Activated CD4-positive, alpha-beta memory T cell treated with anti-CD3 and anti-CD28 coated beads, Interleukin-2, amount 10 ng/mL, durations not matched to agents 7 days and 5 days (primary cell): ENCODE data around the gene EVA1A. TPM values are rescaled to one million over a fixed set of nuclear protein-coding genes. Genes with fewer than 3 reads are reported as not detected.

ENCODE experiments used
- CTCF ChIA-PET: fragments of 350-600 bp; sonication (Branson Sonifier 250); formaldehyde crosslinking; loops from one replicate; lab custom pipeline; 2021; ENCODE audit warnings: antibody characterized with exemption, inconsistent platforms; lab: Charles Lee
- POLR2A ChIA-PET: fragments of 350-600 bp; sonication (Branson Sonifier 250); formaldehyde crosslinking; loops from one replicate; lab custom pipeline; 2021; ENCODE audit warnings: antibody characterized with exemption; lab: Charles Lee
- DNase-seq: peaks from one replicate; pipeline ENCODE4 v3.0.0-alpha.2; 2020
- H3K27ac Mint-ChIP-seq: one replicate; pipeline ENCODE4 v1.8.0; 2021; ENCODE audit warnings: mild to moderate bottlenecking, mixed read lengths
- H3K27me3 Mint-ChIP-seq: one replicate; pipeline ENCODE4 v1.8.0; 2021; ENCODE audit warnings: mixed read lengths
- H3K36me3 Mint-ChIP-seq: one replicate; pipeline ENCODE4 v1.8.0; 2021; ENCODE audit warnings: low read depth, mixed read lengths
- H3K4me1 Mint-ChIP-seq: one replicate; pipeline ENCODE4 v1.8.0; 2021; ENCODE audit warnings: mixed read lengths
- H3K4me3 Mint-ChIP-seq: one replicate; pipeline ENCODE4 v1.8.0; 2021; ENCODE audit warnings: mild to moderate bottlenecking, mixed read lengths
- H3K9me3 Mint-ChIP-seq: one replicate; pipeline ENCODE4 v1.8.0; 2021; ENCODE audit warnings: mixed read lengths
- total RNA-seq, 2 experiments: library from RNA; stranded (reverse); gene quantifications; one replicate each; pipeline ENCODE4 v1.2.3, GENCODE V29; 2021

The EVA1A gene
- total RNA-seq, 2 experiments from 2014 or later = not detected

DNA sequence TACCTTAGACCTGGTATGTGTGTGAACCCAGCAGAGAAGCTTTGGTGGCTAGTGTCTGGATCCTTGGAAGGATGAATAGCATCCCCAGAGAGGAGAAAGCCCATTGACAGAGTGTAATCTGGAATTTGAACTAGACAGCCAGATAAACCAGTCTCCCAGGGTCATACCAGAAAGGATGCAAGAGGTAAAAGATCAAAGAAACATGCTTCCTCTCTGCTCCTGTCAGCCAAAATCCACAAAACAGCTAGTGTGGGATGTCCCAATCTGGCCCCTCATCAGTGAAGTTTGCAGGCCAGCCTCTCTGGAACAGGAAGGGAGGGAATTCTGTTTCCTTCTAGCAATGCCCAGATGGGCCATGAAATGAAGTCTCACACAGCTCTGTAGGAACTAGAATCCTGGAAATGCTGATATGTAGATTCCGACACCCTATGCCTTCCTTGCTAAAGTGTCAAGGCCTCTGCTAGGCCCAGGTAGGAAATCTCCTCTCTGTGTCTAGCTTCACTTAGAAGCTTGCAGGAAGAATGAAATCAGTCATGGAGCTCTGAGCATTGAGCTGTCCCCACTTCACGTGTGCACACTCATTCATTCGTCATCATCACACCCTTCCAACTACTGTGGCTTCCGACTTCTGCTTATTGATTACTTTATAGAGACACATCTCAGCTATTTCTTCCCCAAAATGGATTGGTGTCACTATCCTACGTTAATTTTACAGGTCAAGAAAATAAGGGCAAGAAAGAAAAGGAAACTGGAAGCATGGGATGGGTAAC, 38.0 kb downstream of the EVA1A start:
- Mint-ChIP-seq H3K36me3 (no peaks in the 10 kb centered on the region), H3K27me3 (peaks cover 13% of the 10 kb centered on the region), H3K27ac (no peak overlapping the region), H3K9me3 (no peaks in the 10 kb centered on the region), H3K4me1 (peaks cover 5% of the 10 kb centered on the region), H3K4me3 (no peak overlapping the region)
- CTCF ChIA-PET = no interaction called here
- DNase-seq = no peak
- POLR2A ChIA-PET = no interaction called here

DNA sequence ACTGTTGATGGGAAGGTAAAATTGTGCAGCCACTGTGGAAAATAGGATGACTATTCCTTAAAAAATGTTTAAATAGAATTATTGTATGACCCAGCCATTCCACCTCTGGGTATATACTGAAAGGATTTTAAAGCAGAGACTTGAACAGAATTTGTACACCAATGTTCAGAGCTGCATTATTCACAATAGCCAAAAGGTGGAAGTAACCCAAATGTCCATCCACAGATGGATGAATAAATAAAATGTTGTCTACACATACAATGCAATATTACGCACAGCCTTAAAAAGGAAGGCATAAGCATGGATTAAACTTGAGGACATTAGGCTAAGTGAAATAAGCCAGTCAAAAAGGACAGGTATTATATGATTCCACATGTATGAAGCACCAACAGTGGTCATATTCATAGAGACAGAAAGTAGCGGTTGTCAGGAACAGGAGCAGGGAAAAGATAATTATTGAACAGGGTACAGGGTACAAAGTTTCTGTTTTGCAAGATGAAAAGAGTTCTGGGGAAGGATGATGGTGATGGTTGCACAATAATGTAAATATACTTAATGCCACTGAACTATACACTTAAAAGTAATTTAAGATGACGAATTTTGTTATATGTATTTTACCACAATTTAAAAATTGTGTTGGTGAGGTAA, 39.4 kb downstream of the EVA1A start:
- Mint-ChIP-seq H3K4me1 (peaks cover 5% of the 10 kb centered on the region), H3K36me3 (no peaks in the 10 kb centered on the region), H3K9me3 (no peaks in the 10 kb centered on the region), H3K4me3 (no peak overlapping the region), H3K27me3 (peaks cover 11% of the 10 kb centered on the region), H3K27ac (no peak overlapping the region)
- CTCF ChIA-PET = no interaction called here
- DNase-seq = no peak
- POLR2A ChIA-PET = no interaction called here

DNA sequence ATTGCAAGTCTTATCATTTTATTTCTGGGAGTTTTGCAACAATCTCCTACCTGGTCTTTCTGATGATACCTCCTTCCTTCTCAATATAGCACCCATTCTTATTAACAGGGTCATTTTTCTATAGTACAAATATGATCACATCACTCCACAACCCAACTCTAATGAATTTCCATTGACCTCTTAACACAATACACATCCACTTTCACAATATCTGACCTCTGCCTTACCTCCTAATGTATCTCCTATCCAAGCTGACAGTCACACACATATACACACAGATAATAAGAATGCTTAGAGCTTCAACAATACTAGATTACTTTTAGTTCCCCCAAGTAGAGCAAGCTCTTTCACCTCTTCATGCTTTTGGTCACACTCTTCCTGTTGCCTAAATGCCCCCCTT, 40.9 kb downstream of the EVA1A start:
- no peak for DNase-seq
- ChIA-PET CTCF (no interaction called here), POLR2A (no interaction called here)
- no peaks in the 10 kb centered on the region for H3K9me3 Mint-ChIP-seq
- H3K27me3 Mint-ChIP-seq = peaks cover 13% of the 10 kb centered on the region
- H3K4me1 Mint-ChIP-seq = peaks cover 2% of the 10 kb centered on the region
- H3K36me3 Mint-ChIP-seq = no peaks in the 10 kb centered on the region
- no peak overlapping the region for H3K27ac Mint-ChIP-seq
- H3K4me3 Mint-ChIP-seq = no peak overlapping the region

DNA sequence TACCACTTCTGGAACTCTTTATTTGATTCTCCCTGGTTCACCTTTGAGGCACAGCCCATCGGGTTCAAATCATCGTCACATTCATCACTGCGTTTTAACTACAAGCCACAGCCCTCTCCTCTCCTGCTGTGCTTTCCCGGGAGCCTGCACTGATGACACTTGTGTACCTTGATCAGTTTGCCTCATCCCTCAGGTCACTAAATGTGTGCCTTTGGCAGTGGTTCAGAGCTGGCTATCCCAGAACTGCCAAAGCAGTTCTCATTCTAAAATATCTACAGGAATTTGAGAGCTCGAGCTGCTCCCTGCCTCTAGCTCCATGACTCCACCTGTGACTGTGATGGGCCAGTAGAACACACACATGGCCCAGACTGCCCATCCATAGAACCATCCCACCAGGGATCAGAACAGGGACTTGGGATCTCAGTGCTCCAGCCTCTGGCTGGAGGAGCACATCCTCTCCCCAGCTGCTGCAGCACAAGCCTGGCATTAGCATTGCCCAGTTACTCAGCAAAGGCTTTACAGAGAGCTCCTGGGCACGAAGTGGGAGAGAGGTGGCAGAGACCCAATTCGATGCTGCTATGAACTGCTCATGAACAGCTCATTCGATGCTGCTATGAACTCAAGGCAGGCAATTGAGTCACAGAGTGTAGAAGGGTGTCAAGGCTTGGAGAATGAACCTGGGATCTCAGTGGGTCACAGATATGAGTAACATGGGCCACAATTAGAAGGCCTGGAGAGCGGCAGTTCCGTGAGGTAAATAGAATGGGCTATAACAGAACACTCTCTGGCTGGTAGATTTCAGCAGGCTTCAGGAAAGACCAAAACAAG, 41.9 kb downstream of the EVA1A start:
- Mint-ChIP-seq H3K27me3 (peaks cover 13% of the 10 kb centered on the region), H3K36me3 (no peaks in the 10 kb centered on the region), H3K27ac (no peak overlapping the region), H3K4me3 (no peak overlapping the region), H3K9me3 (no peaks in the 10 kb centered on the region), H3K4me1 (peaks cover 2% of the 10 kb centered on the region)
- no peak for DNase-seq
- POLR2A ChIA-PET = no interaction called here
- CTCF ChIA-PET = no interaction called here

DNA sequence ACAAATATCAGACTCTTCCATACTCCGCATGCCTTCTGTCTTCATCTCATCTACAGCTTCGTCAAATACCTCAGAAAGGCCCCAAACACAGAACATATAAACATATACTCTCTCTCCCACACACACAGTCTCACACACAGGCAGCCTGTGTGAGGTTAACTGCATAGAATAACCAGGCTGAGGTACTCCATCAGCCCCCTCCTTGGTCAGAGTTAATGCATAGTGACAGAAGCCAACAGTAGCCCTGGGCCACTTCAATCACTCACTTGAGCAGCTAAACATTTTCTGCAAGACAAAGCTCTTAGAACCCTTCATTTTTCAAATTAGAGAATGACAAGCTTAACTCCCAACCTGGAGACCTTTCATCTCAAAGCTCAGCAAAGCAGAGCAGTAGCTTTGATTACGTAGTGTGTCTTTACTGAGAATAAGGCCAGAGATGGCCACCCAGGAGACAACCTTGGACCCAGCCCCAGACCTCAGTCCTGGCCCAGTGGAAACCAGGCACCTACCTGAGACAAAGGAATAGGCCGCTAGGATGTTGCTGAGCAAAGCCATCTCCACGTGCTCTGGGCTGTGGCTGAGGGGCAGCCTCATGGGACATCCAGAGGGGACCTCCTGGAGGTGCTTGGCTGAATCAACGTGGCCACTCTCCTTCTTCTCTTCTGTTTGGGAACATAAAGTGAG, 43.0 kb downstream of the EVA1A start:
- DNase-seq = no peak
- Mint-ChIP-seq H3K27me3 (peaks cover 10% of the 10 kb centered on the region), H3K27ac (no peak overlapping the region), H3K9me3 (no peaks in the 10 kb centered on the region), H3K4me1 (no peaks in the 10 kb centered on the region), H3K4me3 (no peak overlapping the region), H3K36me3 (no peaks in the 10 kb centered on the region)
- POLR2A ChIA-PET = no interaction called here
- CTCF ChIA-PET = no interaction called here

DNA sequence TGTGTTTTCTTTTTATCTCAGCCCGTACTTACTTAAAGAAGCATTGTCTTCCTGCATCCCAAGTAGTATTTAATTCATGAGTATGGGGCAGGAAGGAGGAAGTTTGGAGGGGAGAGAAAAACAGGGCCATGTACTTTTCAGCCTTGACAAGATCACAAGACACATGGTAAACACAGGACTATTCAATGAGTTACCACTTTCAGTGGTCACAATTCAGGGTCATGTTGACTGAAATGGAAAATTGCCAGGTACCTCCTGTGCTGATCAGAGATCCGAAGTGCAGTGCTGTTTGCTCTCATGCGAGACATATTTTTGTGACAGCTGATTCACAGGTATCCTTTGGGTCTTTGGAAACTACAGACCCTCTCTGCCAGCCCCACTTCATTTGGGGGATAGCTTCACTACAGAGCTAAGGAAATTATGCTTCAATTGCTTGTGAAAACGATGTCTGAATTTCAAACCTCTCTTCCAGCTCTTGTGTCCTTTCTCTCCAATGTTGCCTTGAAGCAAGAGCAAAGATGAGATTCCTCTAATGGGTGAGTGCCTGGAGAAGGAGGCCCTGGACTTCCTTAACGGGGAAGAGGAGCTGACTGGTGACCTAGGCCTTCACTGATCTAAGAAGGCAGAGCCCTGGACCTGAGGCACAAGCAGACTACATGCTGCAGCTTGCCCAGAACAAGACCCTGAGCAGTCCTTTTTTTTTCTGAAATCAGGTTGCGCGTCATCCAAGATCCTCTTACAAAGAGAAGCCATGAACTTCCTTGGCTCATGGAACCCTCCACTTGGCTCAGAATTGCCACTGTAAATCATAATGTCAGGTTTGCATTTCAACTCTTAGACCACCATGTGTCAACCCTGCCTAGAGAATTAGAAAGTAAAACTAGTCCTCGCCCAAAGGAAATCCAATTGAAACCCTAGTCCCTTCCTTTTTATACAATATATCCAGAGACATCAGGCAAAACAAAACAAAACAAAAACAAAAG, 44.1 kb downstream of the EVA1A start:
- no peak overlapping the region for H3K4me3 Mint-ChIP-seq
- DNase-seq = no peak
- peaks cover 5% of the 10 kb centered on the region for H3K9me3 Mint-ChIP-seq
- H3K4me1 Mint-ChIP-seq = no peaks in the 10 kb centered on the region
- H3K36me3 Mint-ChIP-seq = no peaks in the 10 kb centered on the region
- no peak overlapping the region for H3K27ac Mint-ChIP-seq
- CTCF ChIA-PET = no interaction called here
- POLR2A ChIA-PET = no interaction called here
- peaks cover 13% of the 10 kb centered on the region for H3K27me3 Mint-ChIP-seq

DNA sequence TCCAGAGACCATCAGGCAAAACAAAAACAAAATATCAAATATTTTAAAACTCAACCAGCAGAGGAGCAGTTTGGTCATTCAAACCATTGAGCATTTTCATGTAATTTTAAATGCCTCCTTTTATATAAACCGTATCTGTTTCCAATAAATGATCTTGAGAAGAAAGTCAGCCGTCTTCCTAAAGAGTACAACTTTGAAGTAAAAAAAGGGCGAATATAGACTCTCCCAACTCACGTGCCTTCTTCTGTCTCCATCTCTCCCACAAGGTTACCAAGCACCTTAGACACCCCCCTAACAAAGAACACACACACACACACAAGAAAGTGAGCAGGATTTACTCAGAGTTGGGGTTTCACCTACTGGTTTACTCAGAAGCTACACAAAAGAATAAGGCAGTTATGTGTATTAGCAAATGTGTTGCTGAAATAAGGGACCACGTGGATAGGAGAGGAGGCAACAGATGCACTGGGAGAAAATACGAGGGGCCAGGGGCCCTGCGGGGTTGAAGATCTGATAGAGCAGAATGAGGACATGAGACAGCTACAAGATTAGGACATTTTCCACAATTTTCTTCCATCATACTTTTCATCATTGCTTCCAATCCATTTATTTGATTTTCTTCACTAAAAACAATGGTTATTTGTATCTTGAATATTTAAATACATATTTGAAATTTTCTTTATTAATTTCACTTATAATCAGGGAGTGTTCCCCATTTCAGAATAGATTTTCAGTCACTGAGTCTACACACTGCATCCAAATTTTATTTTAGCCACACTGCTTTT, 45.0 kb downstream of the EVA1A start:
- DNase-seq = no peak
- Mint-ChIP-seq H3K4me1 (no peaks in the 10 kb centered on the region), H3K9me3 (peaks cover 5% of the 10 kb centered on the region), H3K27me3 (peaks cover 12% of the 10 kb centered on the region), H3K27ac (no peak overlapping the region), H3K4me3 (no peak overlapping the region), H3K36me3 (no peaks in the 10 kb centered on the region)
- ChIA-PET POLR2A (no interaction called here), CTCF (no interaction called here)

DNA sequence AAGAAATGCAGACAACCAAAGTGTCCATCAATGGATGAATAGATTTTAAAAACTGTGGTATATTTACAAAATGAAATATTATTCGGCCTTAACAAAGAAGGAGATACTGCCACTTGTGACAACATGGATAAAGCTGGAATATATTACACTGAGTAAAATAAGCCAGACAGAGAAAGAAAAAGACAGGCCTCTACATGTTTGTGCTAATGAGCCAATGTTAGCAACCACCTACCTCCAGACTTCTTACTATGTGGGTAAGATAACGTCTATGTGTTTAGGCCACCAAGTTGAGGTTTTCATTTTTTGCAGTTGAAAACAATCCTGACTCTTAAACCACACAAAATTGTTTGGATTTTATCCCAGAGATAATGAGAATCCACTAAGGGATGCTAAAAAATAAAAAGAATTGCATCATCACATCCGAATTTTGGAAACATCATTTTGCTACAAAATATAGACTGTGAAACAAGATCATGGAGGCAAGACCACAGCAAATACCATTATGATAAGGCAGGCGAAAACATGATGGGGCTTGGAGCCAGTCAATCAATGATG, 47.0 kb downstream of the EVA1A start:
- ChIA-PET POLR2A (no interaction called here), CTCF (no interaction called here)
- no peak overlapping the region for H3K27ac Mint-ChIP-seq
- no peak for DNase-seq
- peaks cover 9% of the 10 kb centered on the region for H3K27me3 Mint-ChIP-seq
- H3K4me3 Mint-ChIP-seq = no peak overlapping the region
- peaks cover 7% of the 10 kb centered on the region for H3K9me3 Mint-ChIP-seq
- H3K36me3 Mint-ChIP-seq = no peaks in the 10 kb centered on the region
- no peaks in the 10 kb centered on the region for H3K4me1 Mint-ChIP-seq

DNA sequence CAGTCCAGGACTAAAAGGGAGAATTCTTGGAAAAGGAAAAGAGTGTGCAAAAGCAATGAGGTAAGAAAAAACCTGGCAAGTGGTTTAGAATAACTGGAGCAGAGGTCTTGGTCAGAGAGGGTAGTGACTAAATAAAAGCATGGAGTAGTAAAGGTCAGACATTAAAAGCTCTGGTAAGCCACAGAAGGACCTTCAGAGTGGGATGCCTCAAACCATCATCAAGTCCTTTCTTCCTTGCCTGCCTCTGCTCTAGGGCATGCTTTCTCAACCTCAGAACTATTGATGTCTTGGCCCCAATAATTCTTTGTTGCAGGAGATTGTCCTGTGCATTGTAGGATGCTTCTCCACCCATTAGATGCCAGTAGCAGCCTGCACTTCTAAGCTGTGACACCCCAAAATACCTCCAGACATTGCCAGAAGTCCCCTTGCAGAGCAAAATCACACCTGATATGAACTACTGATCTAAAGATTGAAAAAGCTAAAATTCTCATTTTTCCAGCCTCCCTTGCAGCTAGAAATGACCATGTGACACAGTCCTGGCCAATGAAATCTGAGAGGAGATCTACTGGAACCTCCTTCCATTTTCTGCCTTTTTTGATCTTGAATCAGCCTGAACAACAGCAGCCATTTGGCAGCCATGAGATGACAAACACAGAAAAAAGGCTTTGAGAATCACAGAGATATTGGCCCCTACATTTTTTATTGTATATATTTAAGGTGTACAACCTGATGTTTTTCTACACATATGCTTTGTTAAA, 48.1 kb downstream of the EVA1A start:
- Mint-ChIP-seq H3K27ac (no peak overlapping the region), H3K4me1 (no peaks in the 10 kb centered on the region), H3K36me3 (no peaks in the 10 kb centered on the region), H3K4me3 (no peak overlapping the region), H3K9me3 (peaks cover 11% of the 10 kb centered on the region), H3K27me3 (peaks cover 9% of the 10 kb centered on the region)
- DNase-seq = no peak
- ChIA-PET CTCF (no interaction called here), POLR2A (no interaction called here)

DNA sequence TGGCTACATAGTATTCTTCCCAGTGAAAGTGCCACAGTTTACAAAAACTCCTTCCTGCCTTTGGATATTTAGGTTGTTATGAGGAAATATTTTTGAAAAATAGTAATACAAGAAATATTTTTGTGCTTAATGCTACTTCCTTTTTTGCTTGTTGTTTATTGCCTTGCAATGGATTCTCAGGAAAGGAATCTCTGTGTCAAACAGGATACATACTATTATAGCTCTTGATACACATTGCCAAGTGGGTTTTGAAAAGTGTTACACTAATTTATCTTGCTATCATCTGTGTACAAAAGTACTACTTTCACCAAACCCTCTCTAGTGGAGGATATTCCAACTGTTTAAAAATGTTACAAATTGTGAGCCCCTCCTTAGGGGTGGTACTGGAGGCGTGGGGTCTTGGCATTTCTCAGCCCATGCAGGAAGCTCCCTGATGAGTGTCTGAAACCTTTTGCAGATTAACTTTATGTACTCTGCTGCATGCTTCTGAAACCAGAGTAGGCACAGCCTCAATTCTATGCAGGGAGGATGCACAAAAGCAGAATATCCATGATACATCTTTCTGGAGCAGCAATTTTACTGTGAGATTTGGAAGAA, 54.5 kb downstream of the EVA1A start:
- Mint-ChIP-seq H3K4me3 (no peak overlapping the region), H3K4me1 (no peaks in the 10 kb centered on the region), H3K9me3 (peaks cover 6% of the 10 kb centered on the region), H3K36me3 (no peaks in the 10 kb centered on the region), H3K27ac (no peak overlapping the region), H3K27me3 (peaks cover 1% of the 10 kb centered on the region)
- ChIA-PET CTCF (no interaction called here), POLR2A (no interaction called here)
- DNase-seq = no peak

DNA sequence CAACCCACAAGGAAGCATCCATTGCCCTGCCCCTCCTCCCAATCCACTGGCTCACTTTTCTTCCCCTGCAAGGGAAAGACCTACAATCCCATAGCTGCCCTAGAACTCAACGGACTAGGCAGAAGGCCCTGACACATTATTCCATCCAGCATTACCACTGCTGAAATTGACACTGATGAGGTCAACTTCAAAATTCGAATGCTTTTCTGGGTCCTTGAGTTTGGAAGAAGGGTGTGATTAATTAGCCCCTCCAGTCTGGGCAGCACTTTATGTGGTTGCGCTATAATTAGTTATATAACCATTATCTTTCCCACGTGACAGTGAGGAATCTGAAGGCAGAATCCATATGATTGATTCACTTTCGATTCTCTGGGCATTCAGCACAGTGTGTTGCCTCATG, 55.7 kb downstream of the EVA1A start:
- Mint-ChIP-seq H3K4me1 (no peaks in the 10 kb centered on the region), H3K4me3 (no peak overlapping the region), H3K27me3 (peaks cover 2% of the 10 kb centered on the region), H3K36me3 (no peaks in the 10 kb centered on the region), H3K27ac (no peak overlapping the region), H3K9me3 (peaks cover 6% of the 10 kb centered on the region)
- CTCF ChIA-PET = no interaction called here
- no peak for DNase-seq
- POLR2A ChIA-PET = no interaction called here
